GM21381 (cell line): ENCODE data around the gene GALNTL6.

Experiments used
- ATAC-seq: cut with Tn5 transposase; IDR thresholded peaks from one replicate; pipeline ENCODE4 v1.9.1; 2021; ENCODE audit warnings: mild to moderate bottlenecking, moderate library complexity; ENCODE audit not compliant: unreplicated experiment

Gene GALNTL6

GRCh38 chr4:171812665-171813525 is at the start of gene GALNTL6:
Gene GALNTL6, plus strand, starts transcription at chr4:171813404.
- ATAC-seq: peak; percentile 57

DNA sequence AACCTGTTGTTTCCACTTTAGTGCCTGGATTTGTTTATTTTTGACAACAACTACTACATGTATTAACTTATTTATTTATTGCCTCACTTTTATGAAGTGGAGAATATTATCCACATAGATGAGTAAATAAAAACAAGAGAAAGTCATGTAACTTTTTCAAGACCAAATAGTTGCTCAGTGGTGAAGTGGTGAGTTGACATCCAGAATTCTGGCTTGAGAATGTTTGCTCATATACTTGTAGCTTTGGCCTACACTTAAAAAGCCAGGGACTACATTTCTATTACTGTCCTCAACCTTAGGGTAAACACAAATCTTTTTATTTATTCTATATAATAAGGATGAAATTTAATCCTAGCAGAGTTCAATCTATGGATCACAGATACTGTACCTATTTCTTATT is 47.7 kb upstream of the GALNTL6 start:
- no peak for ATAC-seq

DNA sequence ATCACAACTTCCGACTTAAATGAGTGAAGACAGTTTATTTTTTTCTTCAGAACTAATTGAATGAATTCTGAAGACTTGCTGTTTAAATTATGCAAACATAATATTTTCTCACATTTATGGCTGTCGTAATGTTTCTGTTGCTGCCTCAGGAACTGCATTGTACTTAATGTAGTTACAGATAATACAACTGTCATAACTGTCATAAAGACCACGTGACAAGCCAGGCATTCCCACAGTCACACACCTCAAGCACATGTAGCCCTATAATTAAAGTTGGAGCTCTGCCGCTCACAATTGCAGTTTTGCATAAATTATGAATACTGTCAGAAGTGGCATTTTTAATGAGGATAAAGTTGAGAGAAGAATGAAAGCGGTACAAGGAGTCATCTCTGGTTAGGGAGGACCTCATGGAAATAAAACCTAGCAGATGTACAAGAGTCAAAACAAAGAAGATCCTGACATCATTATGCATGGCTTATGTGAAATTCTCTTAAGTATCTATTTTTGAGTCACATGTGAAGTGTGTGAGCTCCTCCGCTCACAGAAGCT is 38.5 kb upstream of the GALNTL6 start:
- no peak for ATAC-seq

DNA sequence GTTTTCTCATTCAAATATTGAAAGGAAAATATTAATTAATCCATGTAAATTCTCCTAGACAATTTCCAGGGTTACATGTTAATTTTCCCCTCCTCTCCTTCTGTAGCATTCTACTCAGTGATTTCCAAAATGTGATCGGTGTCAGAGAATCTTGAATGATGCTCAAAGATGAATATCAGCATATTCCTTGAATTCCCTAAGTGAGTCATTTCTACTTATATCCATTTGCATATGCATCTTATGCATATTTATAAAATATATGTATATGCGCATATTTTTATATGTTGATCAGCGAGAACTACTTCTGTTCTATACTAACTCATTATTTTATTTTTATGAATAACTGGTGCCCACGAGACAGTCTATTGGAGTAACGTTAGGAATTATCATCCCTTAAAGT is 33.9 kb upstream of the GALNTL6 start:
- no peak for ATAC-seq

DNA sequence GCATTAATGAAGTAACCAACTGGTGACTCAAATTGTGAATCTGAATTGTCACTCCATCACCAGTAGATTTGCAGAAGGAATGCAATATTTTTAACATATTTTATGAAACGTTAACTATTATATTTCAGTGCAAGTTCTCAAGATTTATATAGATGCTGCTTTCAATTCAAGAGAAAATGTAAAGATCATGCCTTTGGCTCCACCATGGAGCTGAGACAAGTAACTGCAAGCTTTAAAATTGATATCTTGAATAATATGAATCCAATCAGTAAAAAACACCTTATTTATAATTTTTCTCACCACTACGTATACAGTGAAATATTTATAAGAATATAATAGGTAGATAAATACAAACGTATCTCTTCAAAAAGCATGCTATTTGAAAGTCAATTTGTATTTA is 27.8 kb upstream of the GALNTL6 start:
- ATAC-seq: no peak

- ATAC-seq: no peak
These were observed 19.5 kb upstream of the GALNTL6 start for GRCh38 chr4:171793723-171794122.

DNA sequence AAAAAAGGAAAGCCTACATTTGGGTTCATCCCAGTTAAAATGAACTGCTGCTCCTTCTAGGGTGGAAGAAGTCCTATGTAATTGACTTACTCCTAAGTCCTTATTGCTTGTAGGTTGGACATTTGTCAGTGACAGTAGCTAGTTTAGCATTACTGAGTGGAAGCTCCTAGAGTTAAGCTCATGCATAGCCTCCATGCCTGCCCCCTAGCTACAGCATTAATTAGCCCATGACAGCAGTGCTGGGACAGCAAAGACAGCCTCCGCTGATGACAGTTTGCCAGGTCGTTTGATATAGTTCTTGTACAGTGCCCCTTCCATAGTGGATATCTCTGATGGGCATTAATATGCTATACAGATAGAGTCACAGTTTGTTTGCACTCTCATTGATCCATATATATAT is 18.7 kb upstream of the GALNTL6 start:
- ATAC-seq: no peak

- ATAC-seq: no peak
These were observed 3.4 kb upstream of the GALNTL6 start for GRCh38 chr4:171809854-171810253.

- ATAC-seq: no peak
These were observed 905 bp upstream of the GALNTL6 start for GRCh38 chr4:171812333-171812664.

DNA sequence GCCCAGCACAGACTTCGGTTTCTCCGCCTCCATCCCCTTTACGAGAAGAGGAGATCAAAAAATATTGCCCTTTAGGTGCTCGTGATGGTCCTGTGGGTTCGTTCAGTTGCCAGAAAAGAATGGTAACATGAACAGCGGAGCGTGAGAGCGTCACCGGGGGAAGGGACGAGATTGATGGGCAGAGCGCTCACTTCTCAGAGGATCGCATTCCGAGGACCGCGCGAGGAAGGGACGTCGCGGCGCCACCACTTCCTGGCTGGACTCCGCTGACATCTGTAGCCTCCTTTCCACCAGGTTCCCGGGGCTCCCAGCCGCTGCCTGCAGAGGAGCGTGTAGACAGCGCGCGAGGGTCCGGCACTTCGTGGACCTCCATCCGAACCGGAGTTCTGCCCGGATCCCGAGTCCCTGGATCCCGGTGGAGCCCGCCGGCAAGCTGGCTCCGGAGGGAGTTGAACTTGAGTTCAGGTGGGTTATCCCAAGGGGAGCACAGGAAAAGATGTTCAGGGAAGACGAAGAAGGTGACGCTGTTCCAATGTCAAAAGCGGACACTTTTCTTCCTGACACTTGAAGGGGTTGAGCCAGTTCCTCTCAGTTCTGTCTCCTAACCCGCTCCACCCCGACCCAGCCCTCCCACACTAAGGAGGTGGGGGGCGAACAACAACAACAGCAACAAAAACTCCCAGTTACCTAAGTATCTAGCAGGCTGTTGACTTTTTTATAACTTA is 484 bp downstream of the GALNTL6 start:
- peak; percentile 24 for ATAC-seq

DNA sequence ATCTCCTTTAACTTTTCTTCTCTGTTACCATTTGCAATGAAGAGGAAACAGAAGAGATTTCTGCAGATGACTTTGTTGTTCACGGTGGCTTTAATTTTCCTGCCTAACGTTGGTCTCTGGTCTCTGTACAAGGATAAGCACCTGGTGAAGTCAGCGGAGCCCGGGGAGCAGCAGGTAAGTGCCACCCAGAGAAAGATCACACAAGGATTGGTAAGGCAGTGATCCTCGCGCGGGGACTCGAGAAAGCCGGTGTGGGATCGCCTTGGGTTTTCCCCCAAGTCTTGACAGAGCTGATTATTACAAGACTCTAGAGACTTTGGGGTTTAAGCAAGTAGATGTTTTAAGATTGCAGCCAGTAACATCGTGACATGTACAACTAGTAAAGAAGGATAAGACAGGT is 1.3 kb downstream of the GALNTL6 start:
- ATAC-seq: no peak

DNA sequence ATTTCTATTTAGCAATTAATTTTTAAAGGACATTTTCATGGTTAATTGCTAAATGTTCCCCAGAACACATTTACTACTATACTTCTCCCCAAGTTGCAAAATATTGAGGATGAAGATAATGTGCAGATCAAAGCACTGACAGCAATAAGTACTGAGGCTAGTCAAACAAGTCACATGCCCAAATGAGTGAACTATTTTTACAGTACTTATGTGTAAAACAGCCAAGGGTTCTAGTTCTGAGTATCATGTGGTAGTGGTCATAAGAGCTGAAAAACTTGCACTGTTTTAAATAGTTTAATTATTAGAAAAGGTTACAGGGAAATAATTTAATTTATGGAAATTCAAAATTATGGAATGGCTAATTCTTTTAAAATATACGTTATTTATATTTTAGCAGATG is 3.8 kb downstream of the GALNTL6 start:
- no peak for ATAC-seq

- no peak for ATAC-seq
These were observed 21.4 kb downstream of the GALNTL6 start for GRCh38 chr4:171834640-171835039.

DNA sequence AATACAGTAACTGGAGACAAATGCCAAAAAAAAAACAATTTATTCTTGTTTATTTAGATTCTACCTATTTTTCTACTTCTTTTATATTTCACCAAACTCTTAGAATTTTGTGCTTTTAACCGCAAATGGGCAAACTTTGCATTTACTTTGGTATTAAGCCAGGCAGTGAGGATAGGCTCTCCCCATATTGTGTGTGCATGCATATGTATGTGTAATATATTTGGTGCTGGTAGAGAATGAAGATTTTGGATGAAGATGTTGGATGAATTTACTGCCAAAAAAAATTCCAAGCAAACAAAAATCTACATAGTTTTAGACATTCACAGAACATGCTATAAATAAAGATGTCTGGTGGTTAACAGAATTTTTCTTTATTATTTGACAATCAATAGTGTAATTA is 30.3 kb downstream of the GALNTL6 start:
- ATAC-seq: no peak

DNA sequence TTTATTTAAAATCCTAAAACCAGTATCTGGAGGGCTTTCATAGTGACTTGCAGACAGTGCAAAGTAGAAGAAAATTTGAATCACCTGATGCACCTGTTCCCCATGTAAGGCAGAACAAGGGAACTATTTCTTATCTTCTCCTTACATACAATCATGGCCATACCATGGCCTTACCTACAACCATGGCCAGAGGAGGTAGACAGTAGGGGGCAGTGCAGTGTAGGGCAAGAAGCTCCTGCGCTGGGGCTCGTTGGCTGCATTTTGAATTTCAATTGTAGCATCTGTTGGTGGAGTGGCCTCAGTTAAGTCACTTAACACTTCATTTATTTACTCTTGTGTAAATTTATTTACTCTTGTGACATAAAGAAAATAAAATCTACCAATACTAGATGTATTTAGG is 33.0 kb downstream of the GALNTL6 start:
- ATAC-seq: peak; percentile 76

GRCh38 chr4:171846893-171847292 is 33.7 kb downstream of the GALNTL6 start:
- ATAC-seq: no peak

DNA sequence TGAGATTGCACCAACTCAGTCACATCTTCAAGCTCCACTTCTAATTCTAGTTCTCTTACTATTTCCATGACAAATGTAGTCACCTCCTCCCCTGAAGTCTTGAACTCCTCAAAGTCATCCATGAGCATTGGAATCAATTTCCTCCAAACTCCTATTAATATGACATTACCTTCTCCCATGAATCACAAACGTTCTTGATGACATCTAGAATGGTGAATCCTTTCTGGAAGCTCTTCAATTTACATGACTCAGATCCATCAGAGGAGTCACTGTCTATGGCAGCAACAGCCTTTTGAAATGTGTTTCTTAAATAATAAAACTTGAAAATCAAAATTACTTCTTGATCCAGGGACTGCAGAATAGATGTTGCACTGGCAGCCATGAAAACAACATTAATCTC is 34.5 kb downstream of the GALNTL6 start:
- no peak for ATAC-seq

GRCh38 chr4:171849686-171850222 is 36.5 kb downstream of the GALNTL6 start:
- no peak for ATAC-seq

DNA sequence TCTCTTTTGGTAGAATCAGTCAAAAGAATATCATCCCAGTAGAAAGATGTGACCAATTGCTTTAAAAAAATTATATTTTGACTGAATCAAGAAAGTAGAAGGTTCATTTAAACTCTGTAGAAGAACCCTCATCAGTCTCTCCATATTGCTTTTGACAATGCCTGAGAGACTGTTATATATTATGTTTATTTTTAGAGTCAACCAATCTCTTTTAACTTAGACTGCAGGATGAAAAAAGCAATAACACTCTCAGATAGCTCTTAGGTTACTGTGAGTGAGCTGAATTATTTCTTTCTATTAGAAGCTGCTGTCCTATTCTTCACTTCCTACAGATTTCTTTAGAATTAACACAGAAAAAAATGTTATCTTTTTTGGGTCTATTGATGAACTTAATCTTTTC is 38.1 kb downstream of the GALNTL6 start:
- no peak for ATAC-seq

GRCh38 chr4:171857302-171858012 is 44.3 kb downstream of the GALNTL6 start:
- ATAC-seq: no peak

DNA sequence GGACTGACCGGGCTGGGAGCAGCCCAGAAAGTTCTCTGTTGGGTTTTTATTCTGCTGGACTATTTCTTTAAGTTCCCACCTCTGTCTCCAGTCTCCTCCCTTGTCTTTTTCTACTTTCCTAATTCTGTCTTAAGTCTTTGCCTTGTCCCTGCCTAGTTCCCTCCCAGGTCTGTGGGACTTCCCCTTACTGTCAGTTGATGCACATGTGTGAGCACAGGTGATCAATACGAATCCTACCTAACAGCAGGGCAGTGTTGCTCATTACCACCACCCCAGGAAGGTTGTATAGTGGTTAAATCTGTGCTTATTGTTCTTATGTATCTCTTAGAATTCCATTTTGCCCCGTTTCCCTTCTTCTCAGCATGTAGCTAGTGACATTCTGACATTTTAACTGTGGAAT is 62.1 kb downstream of the GALNTL6 start:
- ATAC-seq: no peak
